GM12864 (cell line): ENCODE measurements around the gene FIP1L1.
"Not testable (repeated sequence)": the region's sequence is repeated elsewhere in the genome, so short reads cannot be mapped to it uniquely, and the experiment has no call there.

ENCODE experiments used
- DNase-seq: peaks from one replicate; pipeline ENCODE4 v3.0.0-alpha.2; 2011; ENCODE audit warnings: low read depth
- H3K4me3 ChIP-seq: 2 replicates; pipeline ENCODE4 v1.5.1; 2011; ENCODE audit warnings: mild to moderate bottlenecking, low read depth, low read length, control low read depth
- TF ChIP-seq, protein P1 (sequence below): IDR thresholded peaks from 2 replicates; pipeline ENCODE4 v1.5.1; 2011; ENCODE audit warnings: low read depth, mild to moderate bottlenecking, moderate library complexity, low read length, control low read depth, inconsistent platforms; ENCODE audit errors: missing control alignments

FIP1L1 gene

DNA sequence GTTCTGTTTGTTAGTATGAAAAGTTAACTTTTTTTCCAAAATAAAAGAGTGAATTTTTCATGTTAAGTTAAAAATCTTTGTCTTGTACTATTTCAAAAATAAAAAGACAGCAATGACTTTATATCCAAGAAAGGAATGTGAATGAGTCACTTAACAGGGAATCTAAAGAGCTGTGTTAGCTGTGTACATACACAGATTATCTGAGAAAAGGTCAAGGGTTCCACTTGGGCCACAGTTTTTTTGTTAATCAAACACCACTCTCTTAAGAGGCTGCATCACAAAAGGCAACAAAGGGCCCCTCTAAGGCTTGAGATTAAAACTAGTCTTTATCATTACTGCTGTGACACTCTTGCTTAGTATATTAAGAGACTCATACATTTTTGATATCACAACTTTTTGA is 82.1 kb downstream of the FIP1L1 start:
- TF ChIP-seq, protein P1, sequence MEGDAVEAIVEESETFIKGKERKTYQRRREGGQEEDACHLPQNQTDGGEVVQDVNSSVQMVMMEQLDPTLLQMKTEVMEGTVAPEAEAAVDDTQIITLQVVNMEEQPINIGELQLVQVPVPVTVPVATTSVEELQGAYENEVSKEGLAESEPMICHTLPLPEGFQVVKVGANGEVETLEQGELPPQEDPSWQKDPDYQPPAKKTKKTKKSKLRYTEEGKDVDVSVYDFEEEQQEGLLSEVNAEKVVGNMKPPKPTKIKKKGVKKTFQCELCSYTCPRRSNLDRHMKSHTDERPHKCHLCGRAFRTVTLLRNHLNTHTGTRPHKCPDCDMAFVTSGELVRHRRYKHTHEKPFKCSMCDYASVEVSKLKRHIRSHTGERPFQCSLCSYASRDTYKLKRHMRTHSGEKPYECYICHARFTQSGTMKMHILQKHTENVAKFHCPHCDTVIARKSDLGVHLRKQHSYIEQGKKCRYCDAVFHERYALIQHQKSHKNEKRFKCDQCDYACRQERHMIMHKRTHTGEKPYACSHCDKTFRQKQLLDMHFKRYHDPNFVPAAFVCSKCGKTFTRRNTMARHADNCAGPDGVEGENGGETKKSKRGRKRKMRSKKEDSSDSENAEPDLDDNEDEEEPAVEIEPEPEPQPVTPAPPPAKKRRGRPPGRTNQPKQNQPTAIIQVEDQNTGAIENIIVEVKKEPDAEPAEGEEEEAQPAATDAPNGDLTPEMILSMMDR = no peak
- DNase-seq = no peak
- H3K4me3 ChIP-seq = no peak overlapping the region

DNA sequence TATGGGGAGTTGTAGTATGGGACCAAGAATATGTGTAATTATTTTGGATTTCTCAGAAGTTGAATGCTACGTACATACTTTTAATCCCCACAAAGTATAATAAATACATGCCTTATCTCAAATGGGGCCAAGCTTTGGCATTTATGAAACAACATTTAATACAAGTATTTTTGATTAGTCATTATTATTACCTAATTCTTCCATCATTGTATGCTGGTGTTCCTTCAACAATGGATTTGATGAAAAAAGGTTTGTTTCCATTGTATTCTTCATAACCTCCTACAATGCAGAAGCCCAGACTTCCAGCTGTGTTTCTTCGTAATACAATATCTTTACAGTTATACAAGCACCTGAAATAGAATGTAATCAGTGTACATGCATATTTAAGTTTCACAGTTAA is 83.8 kb downstream of the FIP1L1 start:
- H3K4me3 ChIP-seq = no peak overlapping the region
- no peak for DNase-seq
- TF ChIP-seq, protein P1 = no peak

DNA sequence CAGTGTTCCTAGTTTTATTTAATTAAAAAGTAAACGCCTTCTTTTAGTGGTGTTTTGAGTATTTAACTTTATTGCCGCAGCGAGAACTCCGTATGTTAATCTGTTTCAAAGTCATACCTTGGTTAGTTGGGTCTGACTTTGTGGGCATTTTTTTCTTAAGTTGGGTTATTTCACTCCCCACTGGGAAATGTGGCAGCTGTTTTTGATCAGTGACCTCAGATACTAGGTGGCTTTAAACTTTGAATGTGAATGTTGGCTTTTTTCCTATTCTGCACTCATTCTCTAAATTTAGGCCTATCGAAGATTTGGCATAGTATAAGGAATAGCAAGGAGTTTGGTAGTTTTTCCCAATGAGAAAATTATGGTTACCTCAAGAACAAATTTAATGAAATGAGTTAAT is 85.9 kb downstream of the FIP1L1 start:
- DNase-seq = no peak
- TF ChIP-seq, protein P1 = no peak
- H3K4me3 ChIP-seq = no peak overlapping the region

DNA sequence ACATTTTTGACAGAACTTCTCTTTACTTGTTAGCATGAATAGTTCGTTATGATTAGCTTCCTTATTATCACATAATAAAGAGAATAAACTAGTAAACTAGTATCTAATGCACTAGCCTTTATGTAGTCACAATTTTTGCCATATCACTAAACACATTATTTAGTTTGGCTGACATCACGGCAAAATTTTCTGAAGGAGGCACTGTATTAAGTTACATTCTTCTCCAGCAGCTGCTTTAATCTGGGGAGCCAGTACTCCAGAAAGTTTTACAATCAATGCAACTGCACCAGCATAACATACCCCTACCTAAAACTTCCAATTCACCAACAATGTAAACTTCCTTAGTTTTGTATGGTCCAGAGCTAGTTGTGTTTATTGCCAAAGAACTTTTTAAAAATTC is 87.8 kb downstream of the FIP1L1 start:
- DNase-seq = no peak
- H3K4me3 ChIP-seq = no peak overlapping the region
- TF ChIP-seq, protein P1 = no peak

DNA sequence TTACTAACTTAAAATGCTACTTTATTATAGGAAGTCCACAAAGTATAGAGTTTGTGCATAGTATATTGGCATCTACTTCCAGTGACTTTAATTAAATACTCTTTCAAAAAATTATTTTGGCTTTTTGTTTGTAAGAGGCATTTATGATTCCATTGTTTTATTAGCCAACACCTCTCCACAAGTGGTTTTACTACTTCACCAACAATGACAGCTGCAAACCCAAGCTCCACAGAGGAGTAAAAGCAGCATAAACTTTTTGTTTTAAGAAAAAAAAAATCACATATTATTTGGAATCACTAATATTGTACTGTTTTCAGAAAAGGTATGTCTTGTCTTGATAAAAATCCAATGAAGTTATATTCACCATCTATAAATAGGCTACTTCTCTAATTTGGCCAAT is 88.5 kb downstream of the FIP1L1 start:
- no peak for DNase-seq
- H3K4me3 ChIP-seq = no peak overlapping the region
- TF ChIP-seq, protein P1 = no peak

DNA sequence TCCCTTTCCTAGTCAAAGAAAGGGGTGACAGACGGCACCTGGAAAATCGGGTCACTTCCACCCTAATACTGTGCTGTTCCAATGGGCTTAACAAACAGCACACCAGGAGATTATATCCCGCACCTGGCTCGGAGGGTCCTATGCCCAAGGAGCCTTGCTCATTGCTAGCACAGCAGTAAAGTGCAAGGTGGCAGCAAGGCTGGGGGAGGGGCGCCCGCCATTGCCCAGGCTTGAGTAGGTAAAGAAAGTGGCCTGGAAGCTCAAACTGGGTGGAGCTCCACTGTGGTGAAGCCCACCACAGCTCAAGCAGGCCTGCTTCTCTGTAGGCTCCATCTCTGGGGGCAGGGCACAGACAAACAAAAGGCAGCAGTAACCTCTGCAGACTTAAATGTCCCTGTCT is 89.1 kb downstream of the FIP1L1 start:
- H3K4me3 ChIP-seq, DNase-seq: not testable (repeated sequence)

DNA sequence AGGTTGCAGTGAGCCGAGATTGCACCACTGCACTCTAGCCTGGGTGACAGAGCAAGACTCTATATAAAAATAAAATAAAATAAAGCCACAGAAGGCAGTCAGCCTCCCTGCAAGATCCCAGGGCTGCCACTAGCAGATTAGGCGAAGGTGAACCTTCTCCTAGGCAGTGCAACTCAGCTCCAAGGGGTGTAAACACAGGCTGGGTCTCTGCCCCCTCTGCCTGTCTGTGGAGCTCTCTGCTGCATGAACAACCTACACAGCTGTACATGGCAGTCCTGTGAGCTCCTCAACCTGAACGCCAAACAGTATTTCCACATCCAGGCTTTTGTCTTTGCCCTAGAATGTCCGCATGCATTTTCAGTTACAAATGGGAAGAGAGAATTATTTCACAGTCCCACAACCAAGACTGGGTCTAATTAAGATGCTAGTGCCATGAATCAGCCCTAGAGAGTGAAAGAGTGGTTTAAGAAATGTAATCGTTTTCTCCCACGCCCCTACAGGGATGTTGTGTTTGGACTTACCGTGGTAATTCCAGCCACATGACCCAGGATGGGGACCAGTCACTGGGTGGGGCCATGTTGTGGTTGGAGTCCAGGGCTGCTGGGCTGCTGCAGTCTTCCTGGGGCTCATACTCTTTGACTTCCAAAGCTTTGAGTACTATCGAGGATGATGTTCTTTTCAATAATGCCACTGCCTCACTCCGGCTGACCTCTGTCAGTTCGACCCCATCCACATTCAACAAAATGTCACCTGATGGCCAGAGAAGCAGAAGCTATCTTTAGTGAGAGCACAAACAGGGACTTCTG is 99.0 kb downstream of the FIP1L1 start:
- no peak overlapping the region for H3K4me3 ChIP-seq
- DNase-seq = no peak
- TF ChIP-seq, protein P1 = no peak
